Keratinocyte (primary cell): ENCODE measurements around the gene GBGT1. TPM values are rescaled to one million over a fixed set of nuclear protein-coding genes. Genes with fewer than 3 reads are reported as not detected.

Experiments
- DNase-seq: peaks from one replicate; pipeline ENCODE4 v3.0.0-alpha.2; 2011; ENCODE audit warnings: low read depth, missing footprints, low spot score
- FAIRE-seq: peaks from 2 replicates; lab custom pipeline; 2011; peaks lifted over from hg19 to GRCh38; lab: Jason Lieb, UNC
- H2AFZ ChIP-seq: 2 replicates; pipeline ENCODE4 v1.6.0; 2012; ENCODE audit warnings: low read length, control low read depth, inconsistent platforms; ENCODE audit not compliant: control insufficient read depth
- H3K27ac ChIP-seq: 2 replicates; pipeline ENCODE4 v1.5.1; 2011; ENCODE audit warnings: low read length; ENCODE audit not compliant: control insufficient read depth, insufficient read depth
- H3K27me3 ChIP-seq: 3 replicates; pipeline ENCODE4 v1.6.0; 2011; ENCODE audit warnings: low read length; ENCODE audit not compliant: control insufficient read depth, insufficient read depth; ENCODE audit errors: extremely low read depth
- H3K36me3 ChIP-seq, 2 experiments: 2 replicates in 1 of 2; 3 replicates in 1 of 2; pipeline ENCODE4 v1.5.1; 2011; ENCODE audit warnings: low read length in 2 of 2, mild to moderate bottlenecking in 1 of 2; ENCODE audit not compliant: control insufficient read depth in 2 of 2, insufficient read depth in 2 of 2; ENCODE audit errors: extremely low read depth in 1 of 2
- H3K4me1 ChIP-seq: 3 replicates; pipeline ENCODE4 v1.5.1; 2011; ENCODE audit warnings: low read length; ENCODE audit not compliant: control insufficient read depth, insufficient read depth; ENCODE audit errors: extremely low read depth
- H3K4me2 ChIP-seq: 3 replicates; pipeline ENCODE4 v1.6.0; 2011; ENCODE audit warnings: low read depth, low read length; ENCODE audit not compliant: control insufficient read depth, insufficient read depth; ENCODE audit errors: extremely low read depth
- H3K4me3 ChIP-seq, 3 experiments: fragments of 200-600 bp in 1 of 3; sonication (generic) in 1 of 3; 2 replicates in 2 of 3; 3 replicates in 1 of 3; pipeline ENCODE4 v1.5.1; 2011 to 2016; ENCODE audit warnings: low read length in 3 of 3, mild to moderate bottlenecking in 3 of 3, control low read depth in 2 of 3, inconsistent platforms in 1 of 3, low read depth in 1 of 3, mixed read lengths in 1 of 3, mixed run types in 1 of 3, moderate library complexity in 1 of 3; ENCODE audit not compliant: control insufficient read depth in 2 of 3, insufficient read depth in 2 of 3; ENCODE audit errors: extremely low read depth in 1 of 3
- H3K79me2 ChIP-seq: 2 replicates; pipeline ENCODE4 v1.6.0; 2012; ENCODE audit warnings: low read length; ENCODE audit not compliant: control insufficient read depth, insufficient read depth
- H3K9ac ChIP-seq: 3 replicates; pipeline ENCODE4 v1.6.0; 2011; ENCODE audit warnings: low read length; ENCODE audit not compliant: control insufficient read depth, insufficient read depth; ENCODE audit errors: extremely low read depth
- H3K9me1 ChIP-seq: 3 replicates; pipeline ENCODE4 v1.6.0; 2011; ENCODE audit warnings: low read length; ENCODE audit not compliant: control insufficient read depth, insufficient read depth; ENCODE audit errors: extremely low read depth
- H3K9me3 ChIP-seq: 2 replicates; pipeline ENCODE4 v1.5.1; 2012; ENCODE audit warnings: low read depth, low read length; ENCODE audit not compliant: control insufficient read depth
- H4K20me1 ChIP-seq: 3 replicates; pipeline ENCODE4 v1.6.0; 2011; ENCODE audit warnings: low read length; ENCODE audit not compliant: control insufficient read depth, insufficient read depth; ENCODE audit errors: extremely low read depth
- CTCF ChIP-seq, 3 experiments: IDR thresholded peaks in 1 of 3; conservative IDR thresholded peaks in 1 of 3; optimal IDR thresholded peaks in 1 of 3; 2 replicates in 2 of 3; 3 replicates in 1 of 3; pipeline versions ENCODE3 to v1.5.1; 2011; ENCODE audit warnings: low read length in 3 of 3, mild to moderate bottlenecking in 3 of 3, moderate library complexity in 2 of 3, control low read depth in 1 of 3, inconsistent platforms in 1 of 3; ENCODE audit not compliant: insufficient read depth in 2 of 3; ENCODE audit errors: extremely low read depth in 1 of 3
- EZH2 ChIP-seq: IDR thresholded peaks from one replicate; pipeline ENCODE4 v1.6.1; 2012; ENCODE audit warnings: inconsistent platforms, mild to moderate bottlenecking, low read length, moderate library complexity
- dilution Hi-C: fragments of 300-500 bp; cut with MboI; formaldehyde crosslinking; loops from one replicate; pipeline ENCODE4 v1.7.0; 2020; ENCODE audit warnings: low sequenced_read_pairs; ENCODE audit not compliant: extremely low pct_ligation_motif_present
- polyA plus RNA-seq, 5 experiments: library from polyadenylated mRNA; depleted of rRNA in 3 of 5; stranded (reverse) in 3 of 5; stranded (forward) in 1 of 5; unstranded in 1 of 5; fragments of >200 nt; gene quantifications; 1 replicate in 1 of 5; 2 replicates in 3 of 5; 3 replicates in 1 of 5; pipeline versions ENCODE4 v1.2.1 to v1.2.3, GENCODE V29; 2011 to 2012; ENCODE audit warnings: missing spikeins in 2 of 5, low read depth in 1 of 5, low replicate concordance in 1 of 5

Gene GBGT1
- polyA plus RNA-seq, 1 donor (not counting 4 experiments of a cell fraction or from before 2014, with no cell fraction given) = 0.54 TPM

GRCh38 chr9:133131506-133131905, 32.2 kb downstream of the GBGT1 start:
- H3K27me3 ChIP-seq = peaks cover 3% of the 10 kb centered on the region
- H3K4me3 ChIP-seq = no peak overlapping the region
- peaks cover 3% of the 10 kb centered on the region for H3K9me1 ChIP-seq
- dilution Hi-C loops = no loop called here
- H3K79me2 ChIP-seq = peaks cover 12% of the 10 kb centered on the region
- no peak overlapping the region for H3K27ac ChIP-seq
- no peaks in the 10 kb centered on the region for H3K9me3 ChIP-seq
- H3K4me1 ChIP-seq = peaks cover 57% of the 10 kb centered on the region
- H3K36me3 ChIP-seq = peaks cover 0 to 7% of the 10 kb centered on the region in 2 experiments
- no peak overlapping the region for H2AFZ ChIP-seq
- no peak for TF ChIP-seq CTCF (optimal IDR thresholded peaks at IDR 0.05 in 1 of 3, IDR thresholded peaks at IDR 0.05 in 1 of 3, conservative IDR thresholded peaks at IDR 0.05 in 1 of 3; ENCODE audit: extremely low read depth in 1 of 3, insufficient read depth in 2 of 3, low read length in 3 of 3)
- no peak for TF ChIP-seq EZH2
- no peak for DNase-seq
- FAIRE-seq = no peak
- peaks cover 55% of the 10 kb centered on the region for H4K20me1 ChIP-seq
- H3K4me2 ChIP-seq = no peak overlapping the region
- H3K9ac ChIP-seq = no peak overlapping the region

- no peak for DNase-seq
- H3K27me3 ChIP-seq = peaks cover 3% of the 10 kb centered on the region
- TF ChIP-seq CTCF (optimal IDR thresholded peaks at IDR 0.05 in 1 of 3, IDR thresholded peaks at IDR 0.05 in 1 of 3, conservative IDR thresholded peaks at IDR 0.05 in 1 of 3; ENCODE audit: extremely low read depth in 1 of 3, insufficient read depth in 2 of 3, low read length in 3 of 3) (no peak), EZH2 (no peak)
- peaks cover 52% of the 10 kb centered on the region for H4K20me1 ChIP-seq
- peaks cover 0 to 7% of the 10 kb centered on the region in 2 experiments for H3K36me3 ChIP-seq
- no peaks in the 10 kb centered on the region for H3K9me3 ChIP-seq
- H3K9ac ChIP-seq = no peak overlapping the region
- peaks cover 52% of the 10 kb centered on the region for H3K4me1 ChIP-seq
- FAIRE-seq = no peak
- no peak overlapping the region for H2AFZ ChIP-seq
- no peak overlapping the region for H3K4me3 ChIP-seq
- H3K9me1 ChIP-seq = peaks cover 3% of the 10 kb centered on the region
- peaks cover 12% of the 10 kb centered on the region for H3K79me2 ChIP-seq
- no peak overlapping the region for H3K4me2 ChIP-seq
- no peak overlapping the region for H3K27ac ChIP-seq
- dilution Hi-C loops = no loop called here
Measured at GRCh38 chr9:133130685-133131244, 32.9 kb downstream of the GBGT1 start.
